HepG2 (cell line): ENCODE measurements around the gene ZNF574.

ENCODE experiments used
- CBX5 ChIP-seq: sonication (generic); formaldehyde crosslinking; IDR thresholded peaks from 2 replicates; pipeline ENCODE4 v1.4.0; 2020; ENCODE audit warnings: missing genetic modification reagents, borderline replicate concordance
- JDP2 ChIP-seq: sonication (generic); formaldehyde crosslinking; IDR thresholded peaks from 2 replicates; pipeline ENCODE4 v1.8.1; 2022; ENCODE audit warnings: missing genetic modification reagents, borderline replicate concordance
- KAT2B ChIP-seq: fragments of 150-350 bp; IDR thresholded peaks from 2 replicates; pipeline ENCODE4 v1.6.1; 2014; ENCODE audit warnings: low read depth, low read length, borderline replicate concordance
- ZBTB38 ChIP-seq: sonication (generic); formaldehyde crosslinking; IDR thresholded peaks from 2 replicates; pipeline ENCODE4 v1.5.1; 2020; ENCODE audit warnings: mild to moderate bottlenecking, missing genetic modification reagents
- TF ChIP-seq, protein P1 (sequence below): IDR thresholded peaks from 2 replicates; pipeline ENCODE4 v1.6.1; 2016; ENCODE audit warnings: low read depth, missing genetic modification reagents, missing compliant biosample characterization

DNA sequence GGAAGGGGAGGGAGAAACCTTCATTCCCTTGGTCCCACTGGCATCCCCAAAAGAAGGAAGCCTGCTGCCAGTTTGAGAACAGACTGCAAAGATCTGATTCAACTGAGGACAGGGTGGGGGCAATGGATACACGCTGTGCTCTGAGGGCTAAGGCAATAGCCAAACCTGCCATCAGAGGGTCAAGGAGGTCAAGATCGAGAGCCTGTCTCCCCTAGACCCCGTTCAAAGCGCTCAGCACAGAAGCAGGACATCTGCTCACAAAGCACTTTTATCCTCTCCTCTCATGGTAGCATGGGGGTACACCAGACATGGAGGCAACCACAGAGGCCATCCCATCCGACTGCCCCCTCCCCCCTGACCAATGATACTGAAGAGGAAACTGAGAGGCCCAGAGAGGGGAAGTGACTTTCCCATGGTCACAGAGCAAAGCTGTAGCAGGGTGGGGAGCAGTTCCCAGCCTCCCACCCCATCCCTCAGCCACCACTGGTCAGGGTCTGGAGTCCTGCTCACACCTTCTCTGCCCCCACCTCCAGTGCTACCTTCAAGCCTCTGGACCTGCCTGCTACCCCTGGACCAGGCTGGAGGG, 45.2 kb downstream of the ZNF574 start:
- TF ChIP-seq CBX5 (no peak), JDP2 (CRISPR knock-in tag) (no peak), KAT2B (no peak), ZBTB38 (CRISPR knock-in tag) (no peak)
- TF ChIP-seq, protein P1, sequence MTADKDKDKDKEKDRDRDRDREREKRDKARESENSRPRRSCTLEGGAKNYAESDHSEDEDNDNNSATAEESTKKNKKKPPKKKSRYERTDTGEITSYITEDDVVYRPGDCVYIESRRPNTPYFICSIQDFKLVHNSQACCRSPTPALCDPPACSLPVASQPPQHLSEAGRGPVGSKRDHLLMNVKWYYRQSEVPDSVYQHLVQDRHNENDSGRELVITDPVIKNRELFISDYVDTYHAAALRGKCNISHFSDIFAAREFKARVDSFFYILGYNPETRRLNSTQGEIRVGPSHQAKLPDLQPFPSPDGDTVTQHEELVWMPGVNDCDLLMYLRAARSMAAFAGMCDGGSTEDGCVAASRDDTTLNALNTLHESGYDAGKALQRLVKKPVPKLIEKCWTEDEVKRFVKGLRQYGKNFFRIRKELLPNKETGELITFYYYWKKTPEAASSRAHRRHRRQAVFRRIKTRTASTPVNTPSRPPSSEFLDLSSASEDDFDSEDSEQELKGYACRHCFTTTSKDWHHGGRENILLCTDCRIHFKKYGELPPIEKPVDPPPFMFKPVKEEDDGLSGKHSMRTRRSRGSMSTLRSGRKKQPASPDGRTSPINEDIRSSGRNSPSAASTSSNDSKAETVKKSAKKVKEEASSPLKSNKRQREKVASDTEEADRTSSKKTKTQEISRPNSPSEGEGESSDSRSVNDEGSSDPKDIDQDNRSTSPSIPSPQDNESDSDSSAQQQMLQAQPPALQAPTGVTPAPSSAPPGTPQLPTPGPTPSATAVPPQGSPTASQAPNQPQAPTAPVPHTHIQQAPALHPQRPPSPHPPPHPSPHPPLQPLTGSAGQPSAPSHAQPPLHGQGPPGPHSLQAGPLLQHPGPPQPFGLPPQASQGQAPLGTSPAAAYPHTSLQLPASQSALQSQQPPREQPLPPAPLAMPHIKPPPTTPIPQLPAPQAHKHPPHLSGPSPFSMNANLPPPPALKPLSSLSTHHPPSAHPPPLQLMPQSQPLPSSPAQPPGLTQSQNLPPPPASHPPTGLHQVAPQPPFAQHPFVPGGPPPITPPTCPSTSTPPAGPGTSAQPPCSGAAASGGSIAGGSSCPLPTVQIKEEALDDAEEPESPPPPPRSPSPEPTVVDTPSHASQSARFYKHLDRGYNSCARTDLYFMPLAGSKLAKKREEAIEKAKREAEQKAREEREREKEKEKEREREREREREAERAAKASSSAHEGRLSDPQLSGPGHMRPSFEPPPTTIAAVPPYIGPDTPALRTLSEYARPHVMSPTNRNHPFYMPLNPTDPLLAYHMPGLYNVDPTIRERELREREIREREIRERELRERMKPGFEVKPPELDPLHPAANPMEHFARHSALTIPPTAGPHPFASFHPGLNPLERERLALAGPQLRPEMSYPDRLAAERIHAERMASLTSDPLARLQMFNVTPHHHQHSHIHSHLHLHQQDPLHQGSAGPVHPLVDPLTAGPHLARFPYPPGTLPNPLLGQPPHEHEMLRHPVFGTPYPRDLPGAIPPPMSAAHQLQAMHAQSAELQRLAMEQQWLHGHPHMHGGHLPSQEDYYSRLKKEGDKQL (CRISPR knock-in tag) = no peak
